ENCODE measurements around the gene MECR. TPM values are rescaled to one million over a fixed set of nuclear protein-coding genes. Genes with fewer than 3 reads are reported as not detected.
A peak's percentile ranks its signal among the peaks of the same experiment; 100 is the strongest.

Gene MECR
- total RNA-seq, 1 experiment from 2014 or later, result 19.5 TPM

- in situ Hi-C loops (cut with HindIII; ENCODE audit: low pct_unique_long_range_greater_than_20kb, low sequenced_read_pairs), result no loop called here
- no peak for DNase-seq (ENCODE audit: low read depth, low spot score)
These were observed 36.8 kb downstream of the MECR start for GRCh38 chr1:29193879-29194455.

GRCh38 chr1:29190718-29191117 lies 40.0 kb downstream of the MECR start:
- no peak for DNase-seq (ENCODE audit: low read depth, low spot score)
- in situ Hi-C loops (cut with HindIII; ENCODE audit: low pct_unique_long_range_greater_than_20kb, low sequenced_read_pairs), result no loop called here

DNA sequence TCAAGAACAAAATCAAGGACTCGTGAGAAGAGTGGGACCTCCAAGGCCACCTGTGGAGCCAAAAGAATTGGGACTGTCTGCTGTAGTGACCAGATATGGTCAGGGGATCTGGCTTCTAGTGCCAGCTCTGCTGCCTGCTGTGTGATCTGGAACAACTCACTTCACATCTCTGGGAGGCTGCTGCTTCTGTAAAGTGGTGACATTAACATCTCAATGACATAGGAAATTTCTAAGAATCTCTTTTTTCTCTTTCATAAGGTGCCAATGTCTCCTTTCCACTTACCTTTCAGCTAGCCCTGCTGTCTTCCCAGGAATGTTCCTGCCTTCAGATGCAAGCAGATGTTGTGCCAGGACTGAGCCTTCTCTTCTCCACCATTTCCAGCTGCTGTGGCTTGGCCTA lies 44.0 kb downstream of the MECR start:
- in situ Hi-C loops (cut with HindIII; ENCODE audit: low pct_unique_long_range_greater_than_20kb, low sequenced_read_pairs), result no loop called here
- DNase-seq (ENCODE audit: low read depth, low spot score), result no peak

- DNase-seq (ENCODE audit: low read depth, low spot score), result no peak
- in situ Hi-C loops (cut with HindIII; ENCODE audit: low pct_unique_long_range_greater_than_20kb, low sequenced_read_pairs), result no loop called here
These were observed 44.5 kb downstream of the MECR start for GRCh38 chr1:29186252-29186651.

GRCh38 chr1:29183287-29183686 lies 47.4 kb downstream of the MECR start:
- DNase-seq (ENCODE audit: low read depth, low spot score), result no peak
- in situ Hi-C loops (cut with HindIII; ENCODE audit: low pct_unique_long_range_greater_than_20kb, low sequenced_read_pairs), result no loop called here

GRCh38 chr1:29181413-29182225 lies 49.1 kb downstream of the MECR start, which contains the start of gene SRSF4:
SRSF4 (minus strand) TSS chr1:29181900; CDS start chr1:29181752, 148 bp downstream.
- in situ Hi-C loops (cut with HindIII; ENCODE audit: low pct_unique_long_range_greater_than_20kb, low sequenced_read_pairs), result no loop called here
- peak; percentile 97 for DNase-seq (ENCODE audit: low read depth, low spot score)

DNA sequence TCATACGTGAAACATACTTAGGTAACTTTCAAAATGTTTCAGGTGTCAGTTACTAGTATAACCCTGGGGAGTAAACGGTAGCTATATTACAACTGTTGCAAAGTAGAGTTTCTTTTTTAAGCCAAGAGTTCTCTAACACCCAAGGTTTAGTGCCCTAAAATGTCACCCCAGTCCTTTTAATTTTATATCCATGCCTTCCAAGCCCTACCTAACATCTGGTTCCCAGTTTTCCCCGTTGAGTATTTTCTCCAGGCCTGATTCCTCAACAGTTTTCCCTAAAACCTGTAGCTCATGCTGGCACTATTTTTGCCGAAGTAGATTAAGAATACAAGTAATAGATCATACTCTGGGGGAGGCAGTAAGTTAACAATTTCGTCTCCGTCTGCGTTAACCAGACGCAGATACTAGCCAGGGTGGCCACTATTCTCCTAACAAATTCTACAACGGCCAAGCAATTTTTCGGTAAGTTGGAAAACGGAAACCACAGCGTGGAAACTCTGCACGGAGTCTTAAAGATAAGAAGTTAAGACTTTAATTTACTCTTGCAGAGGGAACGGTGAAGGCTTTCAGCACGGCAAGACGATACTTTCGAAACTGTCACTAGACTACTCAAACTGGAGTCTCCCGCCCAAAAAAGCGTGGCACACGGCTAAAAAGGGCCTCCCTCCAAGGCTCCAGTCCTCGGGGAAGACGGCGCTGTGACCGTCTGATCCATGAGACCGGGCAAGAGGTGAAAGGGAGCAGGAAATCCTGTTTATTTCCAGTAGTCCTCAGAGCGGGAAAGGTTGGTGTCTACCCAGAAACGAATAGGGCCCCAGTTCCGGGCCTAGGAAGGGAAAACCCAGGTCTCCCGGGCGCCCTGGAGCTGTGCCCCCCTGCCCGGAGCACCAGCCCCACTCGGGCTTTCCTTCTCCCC lies 50.0 kb downstream of the MECR start:
- in situ Hi-C loops (cut with HindIII; ENCODE audit: low pct_unique_long_range_greater_than_20kb, low sequenced_read_pairs), result no loop called here
- DNase-seq (ENCODE audit: low read depth, low spot score), result no peak

DNA sequence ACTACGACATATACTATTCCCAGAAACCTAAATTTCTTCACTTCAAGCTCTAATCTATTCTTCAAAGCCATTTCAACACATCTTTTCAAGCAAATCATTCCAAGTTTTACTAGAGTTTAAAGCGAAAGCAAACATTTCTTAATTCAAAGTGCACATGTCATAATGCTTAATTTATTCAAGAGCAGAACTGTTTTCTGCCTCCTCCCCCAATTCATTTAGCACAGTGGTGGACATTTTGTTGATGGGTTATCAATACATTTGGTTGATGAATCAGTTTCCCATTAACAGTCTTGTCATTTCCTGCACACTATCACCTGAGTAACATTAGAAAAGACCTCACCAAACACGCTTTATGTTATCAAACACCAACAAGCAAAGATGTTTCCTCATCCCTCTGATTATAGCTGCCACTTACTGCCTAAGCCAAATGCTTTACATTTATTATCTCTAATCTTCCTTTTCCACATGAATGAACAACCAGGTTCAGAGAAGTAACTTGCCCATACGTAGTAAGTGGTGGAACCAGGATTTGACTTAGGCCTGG lies 51.0 kb downstream of the MECR start:
- no peak for DNase-seq (ENCODE audit: low read depth, low spot score)
- in situ Hi-C loops (cut with HindIII; ENCODE audit: low pct_unique_long_range_greater_than_20kb, low sequenced_read_pairs), result no loop called here

- DNase-seq (ENCODE audit: low read depth, low spot score), result no peak
- in situ Hi-C loops (cut with HindIII; ENCODE audit: low pct_unique_long_range_greater_than_20kb, low sequenced_read_pairs), result no loop called here
These were observed 53.6 kb downstream of the MECR start for GRCh38 chr1:29177022-29177705.

GRCh38 chr1:29176576-29176975 lies 54.2 kb downstream of the MECR start:
- DNase-seq (ENCODE audit: low read depth, low spot score), result no peak
- in situ Hi-C loops (cut with HindIII; ENCODE audit: low pct_unique_long_range_greater_than_20kb, low sequenced_read_pairs), result no loop called here

GRCh38 chr1:29172415-29172939 lies 58.3 kb downstream of the MECR start:
- in situ Hi-C loops (cut with HindIII; ENCODE audit: low pct_unique_long_range_greater_than_20kb, low sequenced_read_pairs), result no loop called here
- no peak for DNase-seq (ENCODE audit: low read depth, low spot score)

DNA sequence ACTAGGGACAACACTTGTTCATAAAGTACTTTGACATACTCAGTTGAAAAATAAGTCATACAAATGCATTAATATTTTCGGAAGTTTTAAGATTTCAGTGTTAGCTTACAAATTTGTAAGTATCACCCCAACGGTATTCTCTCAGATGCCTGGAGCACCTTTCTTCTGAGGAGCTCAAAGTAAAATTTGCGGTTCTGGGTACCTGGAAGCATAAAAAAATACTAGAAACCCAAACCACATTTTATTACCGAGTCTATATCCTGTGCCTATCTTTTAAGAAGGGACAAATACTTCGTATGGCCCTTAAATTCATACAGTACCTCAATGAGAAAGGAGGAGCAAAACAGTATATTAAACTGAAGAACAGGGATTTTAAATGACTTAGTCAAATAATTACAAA lies 59.2 kb downstream of the MECR start:
- in situ Hi-C loops (cut with HindIII; ENCODE audit: low pct_unique_long_range_greater_than_20kb, low sequenced_read_pairs), result no loop called here
- no peak for DNase-seq (ENCODE audit: low read depth, low spot score)

DNA sequence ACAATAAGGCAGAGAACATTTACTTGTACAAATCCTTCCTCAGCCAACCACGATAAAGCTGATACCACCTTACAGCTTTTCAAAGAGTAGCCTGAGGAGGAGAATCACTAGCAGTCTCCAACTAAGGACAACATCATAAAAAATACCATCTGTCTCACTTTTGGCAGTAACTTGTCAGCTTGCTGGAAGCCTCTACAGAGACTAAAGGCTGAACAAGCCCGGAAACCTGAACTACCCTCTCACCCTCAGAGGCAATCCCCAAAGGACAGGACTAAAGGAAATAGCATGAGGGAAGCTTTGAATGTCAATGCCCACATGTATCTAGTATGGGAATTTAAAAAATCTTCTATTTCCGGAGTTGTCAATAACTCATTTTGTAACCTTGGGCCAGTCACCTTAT lies 59.6 kb downstream of the MECR start:
- DNase-seq (ENCODE audit: low read depth, low spot score), result no peak
- in situ Hi-C loops (cut with HindIII; ENCODE audit: low pct_unique_long_range_greater_than_20kb, low sequenced_read_pairs), result no loop called here

- no peak for DNase-seq (ENCODE audit: low read depth, low spot score)
- in situ Hi-C loops (cut with HindIII; ENCODE audit: low pct_unique_long_range_greater_than_20kb, low sequenced_read_pairs), result no loop called here
These were observed 60.8 kb downstream of the MECR start for GRCh38 chr1:29169976-29170375.

DNA sequence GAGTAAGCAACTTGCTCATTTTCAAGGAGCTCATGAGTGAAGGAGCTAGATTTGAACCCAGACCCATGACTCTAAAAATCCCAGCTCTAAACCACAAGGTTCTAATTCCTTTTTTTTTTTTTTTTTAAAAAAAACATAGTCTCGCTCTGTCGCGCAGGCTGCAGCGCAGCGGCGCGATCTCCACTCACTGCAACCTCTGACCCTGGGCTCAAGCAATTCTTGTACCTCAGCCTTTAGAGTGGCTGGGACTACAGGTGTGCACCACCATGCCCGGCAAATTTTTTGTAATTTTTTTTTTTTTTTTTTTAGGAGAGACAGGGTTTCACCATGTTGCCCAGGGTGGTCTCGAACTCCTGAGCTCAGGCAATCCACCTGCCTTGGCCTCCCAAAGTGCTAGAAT lies 62.8 kb downstream of the MECR start:
- in situ Hi-C loops (cut with HindIII; ENCODE audit: low pct_unique_long_range_greater_than_20kb, low sequenced_read_pairs), result no loop called here
- no peak for DNase-seq (ENCODE audit: low read depth, low spot score)

DNA sequence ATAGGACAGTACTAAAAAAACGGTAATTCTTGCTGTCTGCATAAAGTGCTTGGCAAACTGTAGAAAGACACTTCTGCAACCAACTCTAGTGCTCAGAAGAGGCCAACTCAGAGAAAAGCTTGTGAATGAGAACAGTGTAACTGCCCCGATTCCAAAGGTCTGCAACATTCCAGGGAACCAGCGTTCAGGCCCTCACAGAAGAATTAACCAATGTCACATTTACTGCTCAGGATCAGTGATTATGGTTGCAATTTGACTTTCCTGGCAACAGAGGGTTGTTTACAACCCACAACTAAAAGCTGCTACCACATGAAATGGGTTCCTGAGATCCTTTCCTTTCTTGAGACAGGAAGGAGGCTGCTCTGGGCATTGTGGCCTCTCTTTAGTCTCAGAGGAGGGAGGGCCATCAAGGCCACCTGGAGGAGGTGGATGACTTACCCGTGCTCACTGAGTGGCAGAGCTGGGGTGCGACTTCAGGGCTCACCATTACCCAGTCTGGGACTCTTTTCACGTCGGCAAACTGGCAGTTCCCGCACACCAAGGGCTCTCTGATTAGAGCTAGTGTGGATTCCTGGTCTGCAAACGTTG lies 64.3 kb downstream of the MECR start:
- in situ Hi-C loops (cut with HindIII; ENCODE audit: low pct_unique_long_range_greater_than_20kb, low sequenced_read_pairs), result no loop called here
- no peak for DNase-seq (ENCODE audit: low read depth, low spot score)

- in situ Hi-C loops (cut with HindIII; ENCODE audit: low pct_unique_long_range_greater_than_20kb, low sequenced_read_pairs), result no loop called here
- DNase-seq (ENCODE audit: low read depth, low spot score), result no peak
These were observed 66.1 kb downstream of the MECR start for GRCh38 chr1:29164588-29164987.
